Measurements from ENCODE around the gene HMGN4.

HMGN4 gene

GRCh38 chr6:26552205-26552604, 14.0 kb downstream of the HMGN4 start:
- no peak for DNase-seq (ENCODE audit: low read depth, low spot score)

GRCh38 chr6:26552640-26553188, 14.5 kb downstream of the HMGN4 start:
- no peak for DNase-seq (ENCODE audit: low read depth, low spot score)

GRCh38 chr6:26553264-26553634, 15.1 kb downstream of the HMGN4 start:
- DNase-seq (ENCODE audit: low read depth, low spot score): peak; percentile 60

GRCh38 chr6:26553635-26554446, 15.7 kb downstream of the HMGN4 start:
- DNase-seq (ENCODE audit: low read depth, low spot score): peak; percentile 61

- DNase-seq (ENCODE audit: low read depth, low spot score): no peak
Observed at GRCh38 chr6:26554447-26554696, 16.2 kb downstream of the HMGN4 start.

- peak; percentile 31 for DNase-seq (ENCODE audit: low read depth, low spot score)
Observed at GRCh38 chr6:26554697-26555504, 16.7 kb downstream of the HMGN4 start.

GRCh38 chr6:26555505-26556262, 17.5 kb downstream of the HMGN4 start:
- DNase-seq (ENCODE audit: low read depth, low spot score): no peak

GRCh38 chr6:26556263-26557070, 18.3 kb downstream of the HMGN4 start:
- DNase-seq (ENCODE audit: low read depth, low spot score): no peak

DNA sequence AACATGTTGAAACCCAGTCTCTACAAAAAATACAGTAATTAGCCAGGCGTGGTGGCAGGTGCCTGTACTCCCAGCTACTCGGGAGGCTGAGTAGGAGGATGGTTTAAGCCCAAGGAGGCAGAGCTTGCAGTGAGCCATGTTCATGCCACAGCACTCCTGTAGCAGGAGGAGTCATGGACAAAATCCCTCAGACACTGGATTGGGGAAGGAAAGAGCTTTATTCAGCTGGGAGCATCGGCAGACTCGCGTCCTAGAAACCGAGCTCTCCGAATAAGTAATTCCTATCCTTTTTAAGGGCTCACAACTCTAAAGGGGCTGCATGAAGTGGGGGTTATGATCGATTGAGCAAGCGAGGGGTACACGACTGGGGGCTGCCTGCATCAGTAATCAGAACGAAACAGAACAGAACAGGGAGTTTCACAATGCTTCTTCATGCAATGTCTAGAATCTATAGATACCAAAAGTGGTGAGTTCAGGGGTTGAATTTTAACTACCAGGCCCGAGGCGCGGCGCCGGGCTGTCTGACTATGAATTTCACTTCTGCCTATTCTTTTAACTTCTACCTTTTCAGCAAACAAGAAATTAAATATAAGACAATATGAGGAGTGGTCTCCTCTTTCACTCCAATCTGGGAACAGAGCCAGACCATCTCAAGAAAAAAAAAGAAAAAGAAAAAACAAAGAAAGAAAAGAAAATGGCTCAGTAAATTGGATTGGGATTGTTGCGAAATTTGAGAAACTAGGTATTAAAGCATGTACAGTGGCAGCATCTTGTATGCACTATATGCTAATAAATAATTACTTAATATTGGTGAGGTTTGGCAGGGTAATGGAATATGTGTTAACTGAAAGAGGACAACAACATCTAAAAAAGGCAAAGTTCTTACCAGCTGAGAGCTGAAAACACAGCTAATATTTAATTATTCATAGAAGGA, 23.6 kb downstream of the HMGN4 start:
- DNase-seq (ENCODE audit: low read depth, low spot score): no peak

DNA sequence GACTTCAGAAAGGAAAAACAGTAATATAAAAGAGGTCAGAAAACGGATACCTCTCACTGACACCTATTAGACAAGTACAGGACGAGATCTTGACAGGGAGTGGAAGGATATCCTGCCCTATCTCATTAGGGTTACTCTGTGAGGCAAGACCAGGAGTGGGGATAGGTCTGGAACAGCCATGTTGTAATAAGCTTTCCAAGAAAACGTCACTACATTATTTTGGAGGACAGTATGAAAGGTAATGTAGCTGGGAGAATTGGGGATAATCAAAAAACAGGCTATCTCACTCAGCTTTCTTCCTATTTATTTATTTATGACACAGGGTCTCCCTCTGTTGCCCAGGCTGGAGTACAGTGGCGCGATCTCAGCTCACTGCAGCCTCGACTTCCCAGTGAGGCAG, 25.3 kb downstream of the HMGN4 start:
- DNase-seq (ENCODE audit: low read depth, low spot score): no peak

DNA sequence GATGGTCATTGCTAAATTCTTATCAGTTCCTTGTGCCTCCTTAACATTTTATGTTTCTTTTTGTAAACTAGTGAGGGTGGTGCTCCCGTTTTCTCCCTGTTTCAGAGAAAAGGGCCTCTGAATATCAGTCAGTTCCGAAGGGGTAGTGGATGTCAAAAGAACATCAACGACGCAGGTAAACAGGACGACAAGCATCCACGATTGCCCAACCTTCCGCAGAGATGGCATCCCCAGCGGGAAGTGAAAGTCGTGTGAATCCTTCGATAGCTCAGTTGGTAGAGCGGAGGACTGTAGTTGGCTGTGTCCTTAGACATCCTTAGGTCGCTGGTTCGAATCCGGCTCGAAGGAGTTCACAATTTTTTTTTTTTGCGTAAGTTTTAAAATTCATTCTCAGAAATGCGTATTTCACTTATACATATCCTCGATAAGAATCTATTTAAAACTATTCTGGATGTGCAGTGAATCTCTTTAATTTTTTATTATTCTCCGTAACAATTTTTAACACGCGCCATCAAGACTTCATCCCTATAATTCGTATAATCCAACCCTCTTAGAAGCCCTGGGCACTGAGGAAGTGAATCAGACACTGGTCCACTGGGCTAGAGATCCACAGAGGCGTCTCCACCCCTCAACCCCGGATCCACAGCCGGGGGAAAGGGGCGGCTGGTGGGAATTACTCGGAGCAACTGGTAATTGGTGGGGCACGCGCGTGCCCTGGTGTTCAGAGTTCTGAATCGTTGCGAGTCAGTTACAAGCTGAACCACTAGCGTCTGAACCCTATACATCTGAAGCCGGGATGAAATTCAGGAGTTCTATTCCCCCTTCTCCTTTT, 30.7 kb downstream of the HMGN4 start:
- peak; percentile 97 for DNase-seq (ENCODE audit: low read depth, low spot score)

DNA sequence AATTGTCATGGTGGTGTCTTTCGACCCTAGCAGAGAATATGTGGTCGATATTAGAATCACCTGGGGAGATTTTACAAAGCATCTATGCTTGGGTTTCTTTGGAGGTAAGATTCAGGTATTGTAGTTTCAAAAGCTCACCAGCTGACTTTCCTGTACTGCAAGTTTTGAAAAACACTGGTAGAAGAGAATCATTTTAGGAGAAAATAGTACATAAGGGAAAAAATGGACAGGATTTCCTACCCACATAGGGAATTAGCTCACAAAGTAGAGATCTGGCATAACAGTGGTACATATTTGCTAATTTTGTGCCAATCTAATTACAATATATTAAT, 31.2 kb downstream of the HMGN4 start:
- no peak for DNase-seq (ENCODE audit: low read depth, low spot score)

DNA sequence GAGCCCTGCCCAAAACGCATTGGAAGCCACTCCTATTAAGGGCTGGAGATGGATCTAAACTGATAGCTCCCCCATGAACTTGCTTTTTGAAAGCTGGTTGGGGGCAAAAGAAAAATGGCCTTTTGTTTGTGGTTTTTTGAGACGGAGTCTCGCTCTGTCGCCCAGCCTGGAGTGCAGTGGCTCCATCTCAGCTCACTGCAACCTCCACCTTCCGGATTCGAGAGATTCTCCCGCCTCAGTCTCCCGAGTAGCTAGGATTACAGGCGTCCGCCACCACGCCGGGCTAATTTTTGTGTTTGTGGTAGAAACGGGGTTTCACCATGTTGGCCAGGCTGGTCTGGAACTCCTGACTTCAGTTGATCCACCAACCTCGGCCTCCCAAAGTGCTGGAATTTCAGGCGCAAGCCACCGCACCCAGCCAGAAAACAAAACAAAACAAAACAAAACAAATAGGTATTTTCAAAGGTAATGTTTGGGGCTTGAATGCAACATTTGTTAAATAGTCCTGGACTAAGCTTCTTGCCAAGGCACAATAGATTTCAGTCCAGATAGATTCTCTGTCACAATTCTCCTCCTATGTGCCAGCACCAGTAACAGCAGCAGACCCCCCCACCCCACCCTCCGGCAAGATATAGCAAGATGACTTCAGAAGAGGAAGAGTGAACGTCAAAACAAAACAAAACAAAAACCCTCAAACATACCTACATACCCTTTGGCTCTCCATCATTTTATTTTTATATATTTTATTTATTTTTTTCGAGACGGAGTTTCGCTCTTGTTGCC, 32.1 kb downstream of the HMGN4 start:
- DNase-seq (ENCODE audit: low read depth, low spot score): no peak

GRCh38 chr6:26571592-26572296, 33.6 kb downstream of the HMGN4 start:
- no peak for DNase-seq (ENCODE audit: low read depth, low spot score)

GRCh38 chr6:26575494-26575939, 37.4 kb downstream of the HMGN4 start:
- DNase-seq (ENCODE audit: low read depth, low spot score): no peak

DNA sequence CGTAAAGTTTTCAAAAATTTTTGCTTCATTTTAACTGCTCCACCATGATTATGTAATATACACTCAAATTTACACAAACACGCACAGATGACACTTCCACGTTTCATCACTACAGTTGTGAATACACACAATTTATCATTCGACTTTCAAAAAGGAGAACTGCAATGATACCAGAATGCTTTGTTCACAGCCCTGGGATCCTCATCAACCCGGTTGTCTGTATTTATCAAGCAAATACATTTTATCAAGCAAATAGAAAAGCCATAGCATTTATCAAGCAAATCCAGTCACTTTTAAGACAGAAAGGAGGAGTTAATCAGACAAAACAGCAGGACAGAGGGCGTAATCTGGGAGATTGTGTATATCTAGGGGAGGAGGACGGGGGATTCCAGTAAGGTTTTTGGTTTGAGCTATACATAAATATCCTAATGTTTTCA, 38.3 kb downstream of the HMGN4 start:
- no peak for DNase-seq (ENCODE audit: low read depth, low spot score)

DNA sequence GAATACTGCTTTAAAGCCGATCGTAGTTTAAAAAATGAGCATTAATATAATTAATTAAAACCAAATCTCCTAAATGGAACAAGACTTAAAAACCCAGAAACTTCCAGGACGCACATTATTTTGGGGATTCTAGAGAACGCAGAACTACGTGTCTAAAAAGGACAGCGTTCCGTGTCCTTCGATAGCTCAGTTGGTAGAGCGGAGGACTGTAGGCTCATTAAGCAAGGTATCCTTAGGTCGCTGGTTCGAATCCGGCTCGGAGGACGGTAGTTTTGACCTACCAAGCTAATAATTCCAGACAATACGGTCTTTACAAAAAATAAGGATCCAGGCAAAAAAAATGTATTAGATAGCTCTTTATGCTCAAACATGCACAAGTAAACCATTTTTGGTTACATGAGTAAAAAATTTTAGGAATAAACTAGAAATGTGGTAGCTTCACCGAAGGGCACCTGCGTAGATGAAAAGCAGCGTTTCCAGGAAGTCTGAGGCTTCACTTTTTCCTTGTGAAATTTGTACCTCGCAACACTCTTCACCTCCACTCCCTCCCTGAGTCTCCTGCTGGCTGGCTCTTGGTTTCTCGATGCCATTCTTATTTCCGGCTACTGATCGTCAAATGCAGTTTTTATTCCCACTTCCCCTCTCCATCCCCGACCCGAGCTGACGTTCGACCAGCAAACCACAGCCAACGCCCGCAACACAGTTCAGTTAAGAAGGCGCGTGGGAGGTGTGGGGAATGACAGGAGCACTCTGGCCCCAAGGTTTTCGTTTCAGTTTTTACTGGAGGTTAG, 39.0 kb downstream of the HMGN4 start:
- DNase-seq (ENCODE audit: low read depth, low spot score): peak; percentile 57

Measured in activated naive CD8-positive, alpha-beta T cell treated with anti-CD3 and anti-CD28 coated beads, Interleukin-2, amount 50 U/mL, for 16 hours (primary cell).